ENCODE data around the gene GARS1. TPM values are rescaled to one million over a fixed set of nuclear protein-coding genes. Genes with fewer than 3 reads are reported as not detected.

Gene GARS1
- total and polyA plus RNA-seq, 7 donors: 38.3 to 109 (median 50.1) TPM

DNA sequence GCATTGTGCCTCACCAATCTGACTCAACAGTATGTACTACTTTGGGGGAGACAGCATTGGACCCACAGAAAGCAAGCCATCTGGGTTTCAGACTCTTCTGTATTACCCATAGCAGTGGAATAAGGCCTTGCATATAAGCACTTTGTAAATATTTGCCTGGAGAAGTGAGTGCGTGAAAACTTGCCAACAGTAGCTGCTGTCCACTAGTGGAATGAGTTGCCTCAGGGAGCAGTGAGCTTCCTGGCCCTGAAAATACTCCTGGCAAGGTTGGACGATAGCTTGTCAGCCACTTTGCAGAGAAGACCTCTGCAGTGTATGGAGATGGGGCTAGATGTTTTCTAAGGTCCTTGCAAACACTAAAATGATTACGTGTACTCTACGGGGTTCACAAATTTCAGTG lies 21.6 kb downstream of the GARS1 start:
- TF ChIP-seq, protein P1, sequence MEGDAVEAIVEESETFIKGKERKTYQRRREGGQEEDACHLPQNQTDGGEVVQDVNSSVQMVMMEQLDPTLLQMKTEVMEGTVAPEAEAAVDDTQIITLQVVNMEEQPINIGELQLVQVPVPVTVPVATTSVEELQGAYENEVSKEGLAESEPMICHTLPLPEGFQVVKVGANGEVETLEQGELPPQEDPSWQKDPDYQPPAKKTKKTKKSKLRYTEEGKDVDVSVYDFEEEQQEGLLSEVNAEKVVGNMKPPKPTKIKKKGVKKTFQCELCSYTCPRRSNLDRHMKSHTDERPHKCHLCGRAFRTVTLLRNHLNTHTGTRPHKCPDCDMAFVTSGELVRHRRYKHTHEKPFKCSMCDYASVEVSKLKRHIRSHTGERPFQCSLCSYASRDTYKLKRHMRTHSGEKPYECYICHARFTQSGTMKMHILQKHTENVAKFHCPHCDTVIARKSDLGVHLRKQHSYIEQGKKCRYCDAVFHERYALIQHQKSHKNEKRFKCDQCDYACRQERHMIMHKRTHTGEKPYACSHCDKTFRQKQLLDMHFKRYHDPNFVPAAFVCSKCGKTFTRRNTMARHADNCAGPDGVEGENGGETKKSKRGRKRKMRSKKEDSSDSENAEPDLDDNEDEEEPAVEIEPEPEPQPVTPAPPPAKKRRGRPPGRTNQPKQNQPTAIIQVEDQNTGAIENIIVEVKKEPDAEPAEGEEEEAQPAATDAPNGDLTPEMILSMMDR (IDR thresholded peaks at IDR 0.05): no peak
- TF ChIP-seq POLR2A (IDR thresholded peaks at IDR 0.05) (no peak), EP300 (IDR thresholded peaks at IDR 0.05) (no peak), POLR2AphosphoS5 (IDR thresholded peaks at IDR 0.05) (no peak)
- H3K27ac ChIP-seq: no peak overlapping the region
- no peak for DNase-seq
- 86 to 89% methylated on average over 4 of the region's 4 CpGs for WGBS, 2 donors
- H3K36me3 ChIP-seq: peaks cover 9 to 95% (median 28%) of the 10 kb centered on the region in 4 donors
- H3K9me3 ChIP-seq: no peaks in the 10 kb centered on the region
- intact Hi-C loops (cut with DNase I): no loop called here
- H3K4me1 ChIP-seq: no peaks in the 10 kb centered on the region
- H3K4me3 ChIP-seq: no peak overlapping the region
- H3K27me3 ChIP-seq: no peaks in the 10 kb centered on the region

GRCh38 chr7:30617359-30617758 lies 22.7 kb downstream of the GARS1 start:
- 43 to 77% methylated on average over 2 of the region's 2 CpGs for WGBS, 2 donors
- Histone ChIP-seq H3K9me3 (no peaks in the 10 kb centered on the region), H3K27ac (no peak overlapping the region), H3K27me3 (no peaks in the 10 kb centered on the region), H3K4me1 (no peaks in the 10 kb centered on the region), H3K4me3 (no peak overlapping the region), H3K36me3 (peaks cover 20 to 95% (median 32%) of the 10 kb centered on the region in 4 donors)
- intact Hi-C loops (cut with DNase I): no loop called here
- DNase-seq: no peak
- TF ChIP-seq POLR2AphosphoS5 (IDR thresholded peaks at IDR 0.05) (no peak), POLR2A (IDR thresholded peaks at IDR 0.05) (no peak), EP300 (IDR thresholded peaks at IDR 0.05) (no peak)
- TF ChIP-seq, protein P1 (IDR thresholded peaks at IDR 0.05): no peak

- TF ChIP-seq, protein P1 (IDR thresholded peaks at IDR 0.05): no peak
- TF ChIP-seq EP300 (IDR thresholded peaks at IDR 0.05) (no peak), POLR2AphosphoS5 (IDR thresholded peaks at IDR 0.05) (no peak), POLR2A (IDR thresholded peaks at IDR 0.05) (no peak)
- no peak for DNase-seq
- H3K4me1 ChIP-seq: no peaks in the 10 kb centered on the region
- H3K36me3 ChIP-seq: peaks cover 13 to 95% (median 32%) of the 10 kb centered on the region in 4 donors
- 86 to 92% methylated on average over 4 of the region's 4 CpGs for WGBS, 2 donors
- no peaks in the 10 kb centered on the region for H3K9me3 ChIP-seq
- intact Hi-C loops (cut with DNase I): no loop called here
- no peaks in the 10 kb centered on the region for H3K27me3 ChIP-seq
- no peak overlapping the region for H3K27ac ChIP-seq
- no peak overlapping the region for H3K4me3 ChIP-seq
Measured at GRCh38 chr7:30618080-30618676, 23.5 kb downstream of the GARS1 start.

DNA sequence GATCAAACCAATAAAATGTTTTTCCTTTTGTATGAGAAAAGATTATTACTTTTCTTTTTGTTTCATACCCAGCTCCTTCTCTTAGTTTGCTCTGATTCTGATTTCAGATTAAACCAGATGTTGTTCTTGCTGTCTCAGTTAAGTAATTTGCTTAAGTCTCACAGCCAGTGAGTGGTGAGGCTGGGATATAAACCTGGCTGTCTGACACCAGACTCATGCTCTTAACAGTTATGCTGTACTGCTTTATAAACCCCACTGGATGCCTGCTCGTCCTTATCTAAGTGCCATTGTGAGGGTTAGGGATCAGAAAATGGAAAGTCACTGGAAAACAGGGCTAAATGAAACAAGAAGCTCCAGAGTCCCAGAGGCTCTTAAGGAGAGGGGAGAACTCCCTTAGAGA lies 24.3 kb downstream of the GARS1 start:
- DNase-seq: no peak
- WGBS, 2 donors: 88 to 90% methylated on average over 1 of the region's 1 CpG
- Histone ChIP-seq H3K9me3 (no peaks in the 10 kb centered on the region), H3K27me3 (no peaks in the 10 kb centered on the region), H3K27ac (no peak overlapping the region), H3K36me3 (peaks cover 13 to 95% (median 35%) of the 10 kb centered on the region in 4 donors), H3K4me3 (no peak overlapping the region), H3K4me1 (no peaks in the 10 kb centered on the region)
- intact Hi-C loops (cut with DNase I): no loop called here
- TF ChIP-seq POLR2AphosphoS5 (IDR thresholded peaks at IDR 0.05): no peak
- no peak for TF ChIP-seq POLR2A (IDR thresholded peaks at IDR 0.05)
- TF ChIP-seq, protein P1 (IDR thresholded peaks at IDR 0.05): no peak
- no peak for TF ChIP-seq EP300 (IDR thresholded peaks at IDR 0.05)

DNA sequence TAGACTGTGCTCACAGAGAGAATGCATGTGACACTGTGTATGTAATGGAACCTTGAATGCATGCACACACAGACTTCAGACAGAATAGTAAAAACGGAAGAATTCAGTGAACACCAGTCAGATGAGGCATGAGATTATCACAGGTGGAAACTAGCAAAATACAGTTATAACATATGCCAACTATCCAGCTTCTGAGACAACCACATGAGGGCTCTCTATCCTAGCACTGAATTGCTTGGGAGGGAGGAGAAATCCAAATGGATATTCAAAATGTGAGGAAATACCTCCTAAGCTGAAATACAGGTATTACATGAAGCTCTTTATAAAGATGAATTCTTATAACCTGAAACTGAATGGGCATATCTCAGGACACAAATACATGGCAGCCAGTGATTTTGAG lies 30.6 kb downstream of the GARS1 start:
- H3K9me3 ChIP-seq: no peaks in the 10 kb centered on the region
- intact Hi-C loops (cut with DNase I): no loop called here
- H3K27ac ChIP-seq: no peak overlapping the region
- whole genome bisulfite sequencing, 2 donors: 89 to 93% methylated on average over 1 of the region's 1 CpG
- H3K27me3 ChIP-seq: no peaks in the 10 kb centered on the region
- H3K4me1 ChIP-seq: no peaks in the 10 kb centered on the region
- TF ChIP-seq POLR2A (IDR thresholded peaks at IDR 0.05) (no peak), EP300 (IDR thresholded peaks at IDR 0.05) (no peak), POLR2AphosphoS5 (IDR thresholded peaks at IDR 0.05) (no peak)
- TF ChIP-seq, protein P1 (IDR thresholded peaks at IDR 0.05): no peak
- DNase-seq: no peak
- H3K36me3 ChIP-seq: peaks cover 13 to 97% (median 43%) of the 10 kb centered on the region in 4 donors
- H3K4me3 ChIP-seq: no peak overlapping the region

Data from sigmoid colon (tissue), 7 donors.